Loucy (cell line): Measurements from ENCODE around the gene DTYMK.

Experiments
- CTCF ChIP-seq: fragments of 200-600 bp; sonication (generic); conservative IDR thresholded peaks from 2 replicates; pipeline ENCODE4 v1.5.1; 2014; ENCODE audit warnings: mild to moderate bottlenecking, antibody characterized with exemption, low read length
- EZH2phosphoT487 ChIP-seq: fragments of 200-600 bp; IDR thresholded peaks from 2 replicates; pipeline ENCODE4 v1.6.1; 2018; ENCODE audit warnings: antibody characterized with exemption, mild to moderate bottlenecking, moderate library complexity, borderline replicate concordance

GRCh38 chr2:241728627-241729026 is 42.0 kb upstream of the DTYMK start:
- TF ChIP-seq CTCF, result no peak
- no peak for TF ChIP-seq EZH2phosphoT487
